Posterior vena cava (tissue), 2 donors: ENCODE data around the gene GPR171. TPM values are rescaled to one million over a fixed set of nuclear protein-coding genes. Genes with fewer than 3 reads are reported as not detected.

Source experiments
- DNase-seq: peaks from one replicate; pipeline ENCODE4 v3.0.0-alpha.2; 2020; ENCODE audit warnings: low spot score
- intact Hi-C, 2 donors: fragments of 100-400 bp; cut with DNase I; formaldehyde crosslinking; loops; one replicate each; pipeline versions ENCODE4 v1.14.1 to v1.14.2; 2022 to 2023
- total RNA-seq, 2 donors: library from RNA; stranded (reverse); fragmentation: NEBNext Ultra II Directional; extraction: Animal tissue kit (Norgen Biotek cat#: 25700); gene quantifications; one replicate each; pipeline ENCODE4 v1.2.1, GENCODE V29; 2021
- donor health status: DM: yes; HTN: yes; CAD: no.
- donor health status: DM: yes; HTN: yes; CAD: no.

The GPR171 gene
- total RNA-seq, 2 donors from 2014 or later: 0.83 to 1.4 TPM

- no peak for DNase-seq
- intact Hi-C loops: no loop called here
Measured at GRCh38 chr3:151216641-151217607, 13.9 kb upstream of the GPR171 start.

GRCh38 chr3:151214459-151214858 is 11.4 kb upstream of the GPR171 start:
- intact Hi-C loops: no loop called here
- DNase-seq: no peak

GRCh38 chr3:151213881-151214280 is 10.9 kb upstream of the GPR171 start:
- intact Hi-C loops: no loop called here
- no peak for DNase-seq

- intact Hi-C loops: no loop called here
- no peak for DNase-seq
Measured at GRCh38 chr3:151213151-151213550, 10.1 kb upstream of the GPR171 start.

- intact Hi-C loops: no loop called here
- no peak for DNase-seq
Measured at GRCh38 chr3:151210676-151211381, 7.8 kb upstream of the GPR171 start.

- DNase-seq: no peak
- intact Hi-C loops: no loop called here
Measured at GRCh38 chr3:151209654-151210053, 6.6 kb upstream of the GPR171 start.

- DNase-seq: no peak
- intact Hi-C loops: no loop called here
Measured at GRCh38 chr3:151206201-151206600, 3.2 kb upstream of the GPR171 start.

GRCh38 chr3:151205482-151205881 is 2.5 kb upstream of the GPR171 start:
- DNase-seq: no peak
- intact Hi-C loops: no loop called here

- intact Hi-C loops: no loop called here
Measured at GRCh38 chr3:151204530-151205402, 1.8 kb upstream of the GPR171 start.

GRCh38 chr3:151201051-151201730 is 1.8 kb downstream of the GPR171 start:
- no peak for DNase-seq
- intact Hi-C loops: no loop called here

More at GRCh38 chr3:151204530-151205402, 1.8 kb upstream of the GPR171 start:
- no peak for DNase-seq

GRCh38 chr3:151200586-151200985 is 2.4 kb downstream of the GPR171 start:
- intact Hi-C loops: no loop called here

GRCh38 chr3:151199554-151200438 is 3.2 kb downstream of the GPR171 start:
- DNase-seq: no peak
- intact Hi-C loops: no loop called here

More at GRCh38 chr3:151200586-151200985, 2.4 kb downstream of the GPR171 start:
- DNase-seq: no peak

GRCh38 chr3:151198849-151199248 is 4.2 kb downstream of the GPR171 start:
- DNase-seq: no peak
- intact Hi-C loops: no loop called here

- DNase-seq: no peak
- intact Hi-C loops: no loop called here
Measured at GRCh38 chr3:151197981-151198767, 4.8 kb downstream of the GPR171 start.

- intact Hi-C loops: no loop called here
Measured at GRCh38 chr3:151197228-151197627, 5.8 kb downstream of the GPR171 start.

GRCh38 chr3:151196434-151196833 is 6.6 kb downstream of the GPR171 start:
- intact Hi-C loops: no loop called here
- no peak for DNase-seq

More at GRCh38 chr3:151197228-151197627, 5.8 kb downstream of the GPR171 start:
- no peak for DNase-seq

- intact Hi-C loops: no loop called here
- DNase-seq: no peak
Measured at GRCh38 chr3:151195826-151196225, 7.2 kb downstream of the GPR171 start.
